ENCODE data around the gene IL5RA.

- TF ChIP-seq ATF2 (IDR thresholded peaks at IDR 0.05; ENCODE audit: low read length) (no peak), GABPA (IDR thresholded peaks at IDR 0.05; ENCODE audit: low read depth) (no peak), MYC (IDR thresholded peaks at IDR 0.05; ENCODE audit: insufficient read depth, insufficient read length, insufficient replicate concordance, low read length, severe bottlenecking) (no peak), NRF1 (conservative IDR thresholded peaks at IDR 0.05; ENCODE audit: low read depth, low read length) (no peak), POLR2AphosphoS2 (IDR thresholded peaks at IDR 0.05; ENCODE audit: low read depth, low read length) (no peak), SKIL (IDR thresholded peaks at IDR 0.05; ENCODE audit: low read depth, poor library complexity, severe bottlenecking) (no peak), POLR2A (IDR thresholded peaks at IDR 0.05; ENCODE audit: low read depth, low read length) (no peak), ZNF274 (IDR thresholded peaks at IDR 0.05; ENCODE audit: insufficient read depth, insufficient read length) (no peak), FOS (IDR thresholded peaks at IDR 0.05; ENCODE audit: borderline replicate concordance, extremely low read depth, insufficient read length) (no peak), EZH2 (IDR thresholded peaks at IDR 0.05; ENCODE audit: borderline replicate concordance, control insufficient read depth, low read depth, low read length) (no peak)
Observed at GRCh38 chr3:3053974-3054373, 56.2 kb downstream of the IL5RA start.

Data from GM12878 (cell line).